Vagina (tissue), 2 donors: ENCODE data around the gene VPS11. TPM values are rescaled to one million over a fixed set of nuclear protein-coding genes. Genes with fewer than 3 reads are reported as not detected.
"Not testable (repeated sequence)": the region's sequence is repeated elsewhere in the genome, so short reads cannot be mapped to it uniquely, and the experiment has no call there.

Source experiments
- DNase-seq, 2 donors: peaks; one replicate each; pipeline ENCODE4 v3.0.0-alpha.2; 2017; ENCODE audit errors: extremely low spot score in 2 of 2
- H3K27ac ChIP-seq: fragments of 200-600 bp; sonication (generic); one replicate; pipeline ENCODE4 v1.5.1; 2019
- H3K27me3 ChIP-seq: fragments of 200-600 bp; sonication (generic); one replicate; pipeline ENCODE4 v1.5.1; 2019
- H3K36me3 ChIP-seq, 2 donors: fragments of 200-600 bp; sonication (generic); one replicate each; pipeline ENCODE4 v1.5.1; 2017 to 2019
- H3K4me1 ChIP-seq: fragments of 200-600 bp; sonication (generic); one replicate; pipeline ENCODE4 v1.5.1; 2019
- H3K4me3 ChIP-seq, 2 donors: fragments of 200-600 bp; sonication (generic); 1 replicate in 1 of 2; 2 replicates in 1 of 2; pipeline ENCODE4 v1.5.1; 2016 to 2019
- H3K9me3 ChIP-seq: fragments of 200-600 bp; sonication (generic); one replicate; pipeline ENCODE4 v1.5.1; 2019
- POLR2A ChIP-seq, 2 donors: fragments of 450-650 bp; IDR thresholded peaks; one replicate each; pipeline ENCODE4 v1.6.1; 2017; ENCODE audit warnings: antibody characterized with exemption in 2 of 2, mild to moderate bottlenecking in 2 of 2, moderate library complexity in 2 of 2
- POLR2AphosphoS5 ChIP-seq, 2 donors: sonication (generic); formaldehyde crosslinking; IDR thresholded peaks; one replicate each; pipeline ENCODE4 v1.9.0; 2017; ENCODE audit warnings: antibody characterized with exemption in 2 of 2, mild to moderate bottlenecking in 2 of 2, low read depth in 1 of 2; ENCODE audit not compliant: insufficient read depth in 1 of 2
- intact Hi-C: fragments of 100-400 bp; cut with DNase I; formaldehyde crosslinking; loops from one replicate; pipeline ENCODE4 v1.15.1; 2023
- total RNA-seq: library from RNA; depleted of rRNA; stranded (reverse); fragments of >200 nt; gene quantifications from one replicate; pipeline ENCODE4 v1.2.3, GENCODE V29; 2016
- TF ChIP-seq, protein P1 (sequence below), 3 experiments: fragments of 450-650 bp in 2 of 3; fragments of 200-600 bp in 1 of 3; sonication (generic) in 1 of 3; IDR thresholded peaks; one replicate each; pipeline ENCODE4 v1.5.1; 2017 to 2019; ENCODE audit warnings: antibody characterized with exemption in 3 of 3, mild to moderate bottlenecking in 2 of 3, moderate library complexity in 2 of 3

Gene VPS11
- total RNA-seq, 1 donor from 2014 or later, result 56.0 TPM

DNA sequence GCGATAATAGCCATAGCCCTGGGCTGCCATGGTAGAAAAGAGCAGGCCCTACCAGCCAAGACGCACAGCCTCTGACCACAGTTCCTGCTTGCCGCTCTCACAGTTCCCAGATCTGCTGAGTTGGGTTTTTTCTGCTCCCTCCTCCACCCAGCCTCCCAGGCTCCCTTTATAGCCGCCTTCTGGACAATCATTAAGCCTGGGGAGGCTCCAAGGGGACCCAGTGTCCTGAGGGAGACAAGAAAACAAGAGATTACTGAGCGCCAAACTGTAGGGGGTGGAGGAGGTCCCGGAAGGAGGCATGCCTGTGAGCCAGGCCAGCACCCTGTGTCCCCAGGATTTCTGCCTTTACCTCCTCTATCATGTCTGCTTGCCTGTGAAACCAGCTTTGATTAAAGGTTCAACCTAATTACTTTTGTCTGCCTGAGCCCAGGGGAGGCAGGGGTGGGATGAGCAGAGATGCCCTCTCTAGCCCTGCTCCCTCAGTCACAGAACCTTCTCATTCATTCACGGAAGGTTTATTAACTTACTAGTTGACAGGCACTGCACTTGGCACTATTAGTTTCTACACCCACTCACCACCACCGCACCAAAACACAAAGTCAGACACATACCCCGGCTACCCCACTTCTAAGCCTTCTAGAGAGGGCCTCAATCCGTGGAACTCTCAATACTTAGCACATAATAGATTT, 38.1 kb upstream of the VPS11 start:
- Histone ChIP-seq H3K27ac (peak overlapping the region; percentile 90), H3K4me1 (peaks cover 25% of the 10 kb centered on the region), H3K9me3 (no peaks in the 10 kb centered on the region), H3K36me3 (peaks cover 0 to 19% of the 10 kb centered on the region in 2 donors), H3K27me3 (no peaks in the 10 kb centered on the region), H3K4me3 (peak overlapping the region; percentile 74 to 92)
- intact Hi-C loops, result no loop called here
- DNase-seq, result no peak
- TF ChIP-seq POLR2AphosphoS5 (IDR thresholded peaks at IDR 0.05; ENCODE audit: insufficient read depth in 1 of 2, low read depth in 1 of 2), result no peak
- TF ChIP-seq POLR2A (IDR thresholded peaks at IDR 0.05), result no peak
- TF ChIP-seq, protein P1, sequence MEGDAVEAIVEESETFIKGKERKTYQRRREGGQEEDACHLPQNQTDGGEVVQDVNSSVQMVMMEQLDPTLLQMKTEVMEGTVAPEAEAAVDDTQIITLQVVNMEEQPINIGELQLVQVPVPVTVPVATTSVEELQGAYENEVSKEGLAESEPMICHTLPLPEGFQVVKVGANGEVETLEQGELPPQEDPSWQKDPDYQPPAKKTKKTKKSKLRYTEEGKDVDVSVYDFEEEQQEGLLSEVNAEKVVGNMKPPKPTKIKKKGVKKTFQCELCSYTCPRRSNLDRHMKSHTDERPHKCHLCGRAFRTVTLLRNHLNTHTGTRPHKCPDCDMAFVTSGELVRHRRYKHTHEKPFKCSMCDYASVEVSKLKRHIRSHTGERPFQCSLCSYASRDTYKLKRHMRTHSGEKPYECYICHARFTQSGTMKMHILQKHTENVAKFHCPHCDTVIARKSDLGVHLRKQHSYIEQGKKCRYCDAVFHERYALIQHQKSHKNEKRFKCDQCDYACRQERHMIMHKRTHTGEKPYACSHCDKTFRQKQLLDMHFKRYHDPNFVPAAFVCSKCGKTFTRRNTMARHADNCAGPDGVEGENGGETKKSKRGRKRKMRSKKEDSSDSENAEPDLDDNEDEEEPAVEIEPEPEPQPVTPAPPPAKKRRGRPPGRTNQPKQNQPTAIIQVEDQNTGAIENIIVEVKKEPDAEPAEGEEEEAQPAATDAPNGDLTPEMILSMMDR (IDR thresholded peaks at IDR 0.05), result no peak

GRCh38 chr11:119030029-119030328, 37.6 kb upstream of the VPS11 start:
- peaks cover 0 to 14% of the 10 kb centered on the region in 2 donors for H3K36me3 ChIP-seq
- H3K27me3 ChIP-seq, result no peaks in the 10 kb centered on the region
- intact Hi-C loops, result no loop called here
- TF ChIP-seq POLR2A (IDR thresholded peaks at IDR 0.05), result no peak
- peak overlapping the region; percentile 74 to 92 for H3K4me3 ChIP-seq
- peak overlapping the region; percentile 90 for H3K27ac ChIP-seq
- H3K9me3 ChIP-seq, result no peaks in the 10 kb centered on the region
- H3K4me1 ChIP-seq, result peaks cover 25% of the 10 kb centered on the region
- no peak for DNase-seq

- DNase-seq, result peak; percentile 98 to 99
- Histone ChIP-seq H3K27ac (peak within 1 kb of the TSS; percentile 90), H3K4me1 (peaks cover 25% of the 10 kb centered on the region), H3K9me3 (no peaks in the 10 kb centered on the region), H3K4me3 (peak within 1 kb of the TSS; percentile 74 to 92), H3K36me3 (peaks cover 0 to 9% of the 10 kb centered on the region in 2 donors), H3K27me3 (no peaks in the 10 kb centered on the region)
- intact Hi-C loops, result no loop called here
- TF ChIP-seq, protein P1 (IDR thresholded peaks at IDR 0.05), result peak in 2 of 3 experiments; percentile 88 to 90
- TF ChIP-seq POLR2AphosphoS5 (IDR thresholded peaks at IDR 0.05; ENCODE audit: insufficient read depth in 1 of 2, low read depth in 1 of 2), result peak; percentile 86 to 96
- no peak for TF ChIP-seq POLR2A (IDR thresholded peaks at IDR 0.05)
Measured at GRCh38 chr11:119030329-119031047, 37.1 kb upstream of the VPS11 start, which contains the start of gene SLC37A4. TSS of gene SLC37A4 (minus strand) at chr11:119030877.

- no peak for DNase-seq
- Histone ChIP-seq H3K36me3 (peaks cover 0 to 7% of the 10 kb centered on the region in 2 donors), H3K27me3 (no peaks in the 10 kb centered on the region), H3K9me3 (no peaks in the 10 kb centered on the region), H3K27ac (no peak overlapping the region), H3K4me3 (no peak overlapping the region), H3K4me1 (peaks cover 25% of the 10 kb centered on the region)
- no peak for TF ChIP-seq POLR2A (IDR thresholded peaks at IDR 0.05)
- TF ChIP-seq, protein P1 (IDR thresholded peaks at IDR 0.05), result no peak
- no peak for TF ChIP-seq POLR2AphosphoS5 (IDR thresholded peaks at IDR 0.05; ENCODE audit: insufficient read depth in 1 of 2, low read depth in 1 of 2)
- intact Hi-C loops, result no loop called here
Measured at GRCh38 chr11:119031912-119032280, 35.7 kb upstream of the VPS11 start.

DNA sequence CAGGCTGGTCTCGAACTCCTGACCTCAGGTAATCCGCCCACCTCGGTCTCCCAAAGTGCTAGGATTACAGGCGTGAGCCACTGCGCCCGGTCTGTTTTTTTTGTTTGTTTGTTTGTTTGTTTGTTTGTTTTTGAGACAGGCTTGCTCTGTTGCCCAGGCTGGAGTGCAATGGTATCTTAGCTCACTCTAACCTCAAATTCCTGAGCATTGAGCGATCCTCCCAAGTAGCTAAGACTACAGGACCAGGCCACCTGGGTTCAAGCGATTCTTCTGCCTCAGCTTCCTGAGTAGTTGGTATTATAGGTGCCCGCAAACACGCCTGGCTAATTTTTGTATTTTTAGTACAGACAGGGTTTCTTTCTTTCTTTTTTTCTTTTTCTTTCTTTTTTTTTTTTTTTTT, 34.2 kb upstream of the VPS11 start:
- peaks cover 21% of the 10 kb centered on the region for H3K4me1 ChIP-seq
- H3K9me3 ChIP-seq, H3K27me3 ChIP-seq, H3K4me3 ChIP-seq, H3K36me3 ChIP-seq, DNase-seq, intact Hi-C loops, H3K27ac ChIP-seq: not testable (repeated sequence)

- no peaks in the 10 kb centered on the region for H3K36me3 ChIP-seq
- no peak overlapping the region for H3K4me3 ChIP-seq
- TF ChIP-seq POLR2A (IDR thresholded peaks at IDR 0.05) (no peak), POLR2AphosphoS5 (IDR thresholded peaks at IDR 0.05; ENCODE audit: insufficient read depth in 1 of 2, low read depth in 1 of 2) (no peak)
- TF ChIP-seq, protein P1 (IDR thresholded peaks at IDR 0.05), result no peak
- no peak for DNase-seq
- intact Hi-C loops, result no loop called here
- H3K27ac ChIP-seq, result no peak overlapping the region
- no peaks in the 10 kb centered on the region for H3K9me3 ChIP-seq
- peaks cover 7% of the 10 kb centered on the region for H3K4me1 ChIP-seq
- H3K27me3 ChIP-seq, result no peaks in the 10 kb centered on the region
Measured at GRCh38 chr11:119034813-119035212, 32.8 kb upstream of the VPS11 start.
